H1 (cell line): ENCODE measurements around the gene C16orf95. TPM values are rescaled to one million over a fixed set of nuclear protein-coding genes. Genes with fewer than 3 reads are reported as not detected.

Experiments used
- CTCF ChIA-PET: fragments of 300-600 bp; sonication (Branson Sonifier 250); formaldehyde crosslinking; loops from one replicate; lab custom pipeline; 2021; ENCODE audit not compliant: partially characterized antibody; lab: Charles Lee
- POLR2A ChIA-PET: fragments of 300-600 bp; sonication (Branson Sonifier 250); formaldehyde crosslinking; loops from one replicate; lab custom pipeline; 2021; ENCODE audit warnings: inconsistent platforms; ENCODE audit not compliant: partially characterized antibody; lab: Charles Lee
- DNase-seq, 2 experiments: peaks; one replicate each; pipeline versions ENCODE4 v3.0.0 to v3.0.0-alpha.2; 2010 to 2022; ENCODE audit warnings: low spot score in 2 of 2, low read depth in 1 of 2, mixed read lengths in 1 of 2
- FAIRE-seq: peaks from 2 replicates; lab custom pipeline; 2011; peaks lifted over from hg19 to GRCh38; lab: Jason Lieb, UNC
- H2AFZ ChIP-seq: 2 replicates; pipeline ENCODE4 v1.8.1; 2012; ENCODE audit warnings: low read length, inconsistent platforms
- H2AK5ac ChIP-seq: 2 replicates; pipeline ENCODE4 v1.6.1; 2013; ENCODE audit warnings: low read depth, low read length
- H2BK120ac ChIP-seq: replicated peaks from 2 replicates; pipeline ENCODE3; 2013; ENCODE audit warnings: low read depth, low read length, inconsistent platforms
- H2BK12ac ChIP-seq: 2 replicates; pipeline ENCODE4 v1.6.1; 2013; ENCODE audit warnings: low read depth, low read length
- H2BK15ac ChIP-seq: 2 replicates; pipeline ENCODE4 v1.6.1; 2013; ENCODE audit warnings: low read length
- H2BK20ac ChIP-seq: 2 replicates; pipeline ENCODE4 v1.6.1; 2013; ENCODE audit warnings: low read length
- H2BK5ac ChIP-seq: 2 replicates; pipeline ENCODE4 v1.6.1; 2013; ENCODE audit warnings: low read depth, low read length
- H3K14ac ChIP-seq: 2 replicates; pipeline ENCODE4 v1.6.1; 2013; ENCODE audit warnings: inconsistent platforms; ENCODE audit not compliant: insufficient read length
- H3K18ac ChIP-seq: 2 replicates; pipeline ENCODE4 v1.6.1; 2013; ENCODE audit warnings: low read length; ENCODE audit errors: extremely low read depth
- H3K23ac ChIP-seq: 2 replicates; pipeline ENCODE4 v1.6.1; 2013; ENCODE audit warnings: inconsistent platforms; ENCODE audit not compliant: insufficient read length
- H3K23me2 ChIP-seq: 2 replicates; pipeline ENCODE4 v1.6.1; 2013; ENCODE audit warnings: low read depth, low read length
- H3K27ac ChIP-seq: 2 replicates; pipeline ENCODE4 v1.6.1; 2011; ENCODE audit warnings: low read depth, low read length, inconsistent platforms
- H3K27me3 ChIP-seq, 4 experiments: replicated peaks in 1 of 4; 1 replicate in 1 of 4; 2 replicates in 3 of 4; pipeline versions ENCODE4 v1.6.1 to v1.8.1; 2011 to 2013; ENCODE audit warnings: low read length in 3 of 4, mild to moderate bottlenecking in 3 of 4, inconsistent platforms in 2 of 4, mixed read lengths in 2 of 4, moderate library complexity in 1 of 4; ENCODE audit not compliant: control insufficient read depth in 3 of 4, insufficient read depth in 3 of 4; ENCODE audit errors: extremely low read depth in 1 of 4
- H3K36me3 ChIP-seq, 4 experiments: 2 replicates each; pipeline versions ENCODE4 v1.6.1 to v1.8.1; 2011 to 2013; ENCODE audit warnings: mild to moderate bottlenecking in 4 of 4, low read length in 3 of 4, moderate library complexity in 2 of 4, control low read depth in 1 of 4, inconsistent platforms in 1 of 4; ENCODE audit not compliant: insufficient read depth in 4 of 4, control insufficient read depth in 2 of 4
- H3K4ac ChIP-seq: replicated peaks from 2 replicates; pipeline ENCODE3; 2013; ENCODE audit warnings: low read length, low read depth, mixed read lengths, inconsistent platforms; ENCODE audit not compliant: insufficient read length
- H3K4me1 ChIP-seq, 4 experiments: replicated peaks in 1 of 4; 1 replicate in 1 of 4; 2 replicates in 3 of 4; pipeline versions ENCODE4 v1.6.1 to v1.8.1; 2011 to 2013; ENCODE audit warnings: low read length in 3 of 4, inconsistent platforms in 2 of 4, mixed read lengths in 1 of 4; ENCODE audit not compliant: insufficient read depth in 4 of 4, control insufficient read depth in 3 of 4
- H3K4me2 ChIP-seq, 2 experiments: 2 replicates each; pipeline versions ENCODE4 v1.6.1 to v1.8.1; 2011 to 2013; ENCODE audit warnings: low read depth in 2 of 2, low read length in 2 of 2, control low read depth in 1 of 2, inconsistent platforms in 1 of 2, mild to moderate bottlenecking in 1 of 2; ENCODE audit not compliant: insufficient read depth in 1 of 2
- H3K4me3 ChIP-seq, 4 experiments: fragments of 200-600, 300-600 bp in 1 of 4; sonication (generic), shearing (Covaris generic), sonication (Bioruptor Twin) in 1 of 4; 2 replicates each; pipeline versions ENCODE4 v1.5.1 to v1.8.1; 2011 to 2016; ENCODE audit warnings: low read length in 4 of 4, low read depth in 3 of 4, control low read depth in 2 of 4, inconsistent platforms in 2 of 4, mild to moderate bottlenecking in 2 of 4, mixed read lengths in 1 of 4, moderate library complexity in 1 of 4; ENCODE audit not compliant: insufficient read depth in 2 of 4; ENCODE audit errors: extremely low read depth in 1 of 4
- H3K56ac ChIP-seq: replicated peaks from 2 replicates; pipeline ENCODE3; 2013; ENCODE audit warnings: low read depth, mild to moderate bottlenecking, mixed read lengths, low read length, inconsistent platforms; ENCODE audit not compliant: insufficient read length
- H3K79me1 ChIP-seq: 2 replicates; pipeline ENCODE4 v1.6.1; 2013; ENCODE audit warnings: low read depth, low read length, control low read depth
- H3K79me2 ChIP-seq, 2 experiments: 2 replicates each; pipeline versions ENCODE4 v1.6.1 to v1.8.1; 2012 to 2013; ENCODE audit warnings: low read length in 2 of 2, mild to moderate bottlenecking in 2 of 2, inconsistent platforms in 1 of 2; ENCODE audit not compliant: insufficient read depth in 2 of 2, control insufficient read depth in 1 of 2
- H3K9ac ChIP-seq, 4 experiments: replicated peaks in 1 of 4; 1 replicate in 1 of 4; 2 replicates in 3 of 4; pipeline versions ENCODE4 v1.6.1 to v1.8.1; 2011 to 2013; ENCODE audit warnings: low read depth in 3 of 4, low read length in 3 of 4, control low read depth in 2 of 4, mild to moderate bottlenecking in 2 of 4, moderate library complexity in 2 of 4, inconsistent platforms in 1 of 4; ENCODE audit errors: extremely low read depth in 1 of 4
- H3K9me3 ChIP-seq, 2 experiments: 2 replicates each; pipeline versions ENCODE4 v1.6.1 to v1.8.1; 2012 to 2013; ENCODE audit warnings: mild to moderate bottlenecking in 2 of 2, moderate library complexity in 2 of 2, control low read depth in 1 of 2, inconsistent platforms in 1 of 2, low read depth in 1 of 2, low read length in 1 of 2, mixed read lengths in 1 of 2; ENCODE audit not compliant: insufficient read depth in 2 of 2
- H4K20me1 ChIP-seq, 2 experiments: replicated peaks in 1 of 2; 2 replicates each; pipeline versions ENCODE3 to v1.8.1; 2011 to 2013; ENCODE audit warnings: inconsistent platforms in 2 of 2, low read length in 2 of 2, mild to moderate bottlenecking in 1 of 2; ENCODE audit not compliant: insufficient read depth in 2 of 2, control insufficient read depth in 1 of 2
- H4K5ac ChIP-seq: 2 replicates; pipeline ENCODE4 v1.6.1; 2013; ENCODE audit warnings: low read length, low read depth, mixed read lengths, inconsistent platforms; ENCODE audit not compliant: insufficient read length
- H4K8ac ChIP-seq: 2 replicates; pipeline ENCODE4 v1.8.0; 2013; ENCODE audit warnings: mild to moderate bottlenecking, moderate library complexity, low read length, inconsistent platforms; ENCODE audit not compliant: insufficient read depth; ENCODE audit errors: extremely low read depth
- H4K91ac ChIP-seq: replicated peaks from 2 replicates; pipeline ENCODE3; 2013; ENCODE audit warnings: low read length, mixed read lengths, inconsistent platforms; ENCODE audit not compliant: insufficient read length
- ASH2L ChIP-seq: fragments of 200-600, 300-600 bp; sonication (generic); IDR thresholded peaks from one replicate; pipeline ENCODE4 v1.7.1; 2017; ENCODE audit warnings: low read length
- CBX8 ChIP-seq: fragments of 300-800, 300-1000 bp; sonication (generic); IDR thresholded peaks from 2 replicates; pipeline ENCODE4 v1.7.1; 2016; ENCODE audit warnings: low read depth, low read length, borderline replicate concordance
- CREB1 ChIP-seq: IDR thresholded peaks from 2 replicates; pipeline ENCODE4 v1.6.1; 2012; ENCODE audit warnings: inconsistent platforms
- CTBP2 ChIP-seq: IDR thresholded peaks from 2 replicates; pipeline ENCODE4 v1.7.0; 2011; ENCODE audit warnings: borderline replicate concordance, mild to moderate bottlenecking, moderate library complexity, mixed read lengths, low read length; ENCODE audit not compliant: insufficient read depth, insufficient read length
- GABPA ChIP-seq: IDR thresholded peaks from 2 replicates; pipeline ENCODE4 v1.6.1; 2011; ENCODE audit warnings: mild to moderate bottlenecking, low read length, moderate library complexity, borderline replicate concordance; ENCODE audit not compliant: insufficient read depth
- MAFK ChIP-seq: IDR thresholded peaks from 2 replicates; pipeline ENCODE4 v1.6.1; 2012; ENCODE audit warnings: low read depth, mild to moderate bottlenecking, improper control_type of control experiment, low read length
- RAD21 ChIP-seq, 2 experiments: IDR thresholded peaks in 1 of 2; conservative IDR thresholded peaks in 1 of 2; 2 replicates each; pipeline ENCODE4 v1.6.1; 2011; ENCODE audit warnings: low read depth in 2 of 2, low read length in 2 of 2, improper control_type of control experiment in 1 of 2, inconsistent platforms in 1 of 2, mild to moderate bottlenecking in 1 of 2, moderate library complexity in 1 of 2
- SIN3A ChIP-seq, 2 experiments: IDR thresholded peaks in 1 of 2; conservative IDR thresholded peaks in 1 of 2; 2 replicates each; pipeline ENCODE4 v1.6.1; 2011 to 2012; ENCODE audit warnings: low read length in 2 of 2, improper control_type of control experiment in 1 of 2, low read depth in 1 of 2, mild to moderate bottlenecking in 1 of 2
- SRF ChIP-seq: IDR thresholded peaks from 2 replicates; pipeline ENCODE4 v1.6.1; 2011; ENCODE audit warnings: mild to moderate bottlenecking, low read depth, low read length, moderate library complexity
- SUZ12 ChIP-seq: fragments of 200-600 bp; sonication (generic); IDR thresholded peaks from 2 replicates; pipeline ENCODE4 v1.6.1; 2012; ENCODE audit warnings: mild to moderate bottlenecking, inconsistent platforms, low read length, moderate library complexity, mixed read lengths
- TAF1 ChIP-seq: IDR thresholded peaks from 2 replicates; pipeline ENCODE4 v1.6.1; 2011; ENCODE audit warnings: mild to moderate bottlenecking, low read depth, low read length
- TAF7 ChIP-seq: optimal IDR thresholded peaks from 2 replicates; pipeline ENCODE3; 2011; ENCODE audit warnings: low read depth, mild to moderate bottlenecking, inconsistent platforms, low read length, moderate library complexity, borderline replicate concordance
- TBP ChIP-seq: IDR thresholded peaks from 2 replicates; pipeline ENCODE4 v1.6.1; 2011; ENCODE audit warnings: low read depth, low read length, improper control_type of control experiment
- YY1 ChIP-seq: IDR thresholded peaks from 2 replicates; pipeline ENCODE4 v1.6.1; 2011; ENCODE audit warnings: low read depth, mild to moderate bottlenecking, low read length
- WGBS, 2 experiments: shearing (Covaris generic) in 1 of 2; methylation state at CpG; one replicate each; pipeline versions ENCODE4 v1.1.6 to v1.1.7; 2013 to 2015; ENCODE audit warnings: low lambda C conversion rate in 2 of 2, mixed read lengths in 2 of 2, inconsistent platforms in 1 of 2, low coverage in 1 of 2, missing lambda C conversion rate in 1 of 2; ENCODE audit not compliant: insufficient replicate concordance in 2 of 2, insufficient coverage in 1 of 2, insufficient read length in 1 of 2; ENCODE audit errors: extremely low coverage in 1 of 2, missing lambda C conversion rate in 1 of 2; 5-methylcytosine and 5-hydroxymethylcytosine counted together
- polyA plus RNA-seq, 7 experiments: library from polyadenylated mRNA; depleted of rRNA in 3 of 7; stranded (reverse) in 5 of 7; unstranded in 2 of 7; fragments of >200 nt in 5 of 7; fragments of 200-250 nt in 2 of 7; gene quantifications; 1 replicate in 5 of 7; 2 replicates in 1 of 7; 4 replicates in 1 of 7; pipeline versions ENCODE4 v1.2.1 to v1.2.3, GENCODE V29; 2011 to 2013; ENCODE audit warnings: missing spikeins in 2 of 7, mixed read lengths in 2 of 7
- total RNA-seq: library from RNA; stranded (reverse); fragmentation: NEBNext Ultra II Directional; extraction: Animal tissue kit (Norgen Biotek cat#: 25700); gene quantifications from 2 replicates; pipeline ENCODE4 v1.2.1, GENCODE V29; 2021

C16orf95 gene
- total and polyA plus RNA-seq, 2 of the 8 experiments (the other 6 are each of a cell fraction or from before 2014, with no cell fraction given): 5.0 to 5.4 TPM

DNA sequence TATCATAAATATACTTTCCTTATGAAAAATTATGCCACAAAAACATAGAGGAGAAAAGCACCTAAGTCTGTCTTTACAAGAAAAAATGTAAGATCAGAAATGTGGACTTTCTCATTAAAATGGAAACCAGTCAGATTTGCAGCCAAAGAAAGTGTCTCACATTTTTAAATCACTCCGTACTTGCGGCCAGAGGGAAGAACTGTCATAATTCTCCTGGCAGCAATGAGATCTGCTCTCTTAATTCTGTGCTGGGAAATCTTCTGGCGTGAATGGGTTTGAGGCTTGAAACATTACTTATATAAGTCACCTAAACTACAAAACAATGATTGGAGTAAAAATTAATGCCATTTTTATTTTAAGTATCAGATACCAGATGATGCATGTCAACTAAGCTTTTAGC is 10.7 kb downstream of the C16orf95 start:
- peaks cover 0 to 2% of the 10 kb centered on the region in 2 experiments for H4K20me1 ChIP-seq
- ChIA-PET CTCF (interaction anchor here (1.1 to 1.3 kb wide), 2 partner anchors 9 to 11 kb away, joined by 3 to 5 read pairs; no protein-coding TSS in a partner anchor), POLR2A (no interaction called here)
- H2BK120ac ChIP-seq: no peak overlapping the region
- no peak overlapping the region for H2BK15ac ChIP-seq
- no peak overlapping the region for H3K14ac ChIP-seq
- H3K56ac ChIP-seq: no peak overlapping the region
- no peak overlapping the region for H3K4me3 ChIP-seq
- no peak overlapping the region for H4K91ac ChIP-seq
- no peak overlapping the region for H4K8ac ChIP-seq
- H2AK5ac ChIP-seq: no peak overlapping the region
- no peak overlapping the region for H2AFZ ChIP-seq
- H3K36me3 ChIP-seq: 0 out of 8 replicates have a peak, but pooled peaks cover 0 to 2% (median 0%) of the 10 kb centered on the region in 4 experiments
- no peaks in the 10 kb centered on the region for H3K27me3 ChIP-seq
- no peak overlapping the region for H2BK12ac ChIP-seq
- H3K4ac ChIP-seq: no peak overlapping the region
- H3K79me2 ChIP-seq: no peaks in the 10 kb centered on the region
- no peak overlapping the region for H3K23ac ChIP-seq
- H3K9me3 ChIP-seq: peaks cover 0 to 5% of the 10 kb centered on the region in 2 experiments; a peak in 1 of 4 replicates
- FAIRE-seq: no peak
- H3K4me1 ChIP-seq: peaks cover 0 to 6% (median 0%) of the 10 kb centered on the region in 4 experiments; a peak in 1 of 7 replicates
- DNase-seq: no peak
- no peak overlapping the region for H2BK20ac ChIP-seq
- no peak overlapping the region for H3K4me2 ChIP-seq
- WGBS, 2 experiments: 95% methylated on average over 3 of the region's 3 CpGs; no CpG with 5 or more reads in 1 of the 2 experiments
- no peak overlapping the region for H2BK5ac ChIP-seq
- no peak overlapping the region for H3K9ac ChIP-seq
- no peaks in the 10 kb centered on the region for H3K79me1 ChIP-seq
- H3K27ac ChIP-seq: no peak overlapping the region
- no peaks in the 10 kb centered on the region for H3K23me2 ChIP-seq
- no peak overlapping the region for H3K18ac ChIP-seq
- H4K5ac ChIP-seq: no peak overlapping the region
- no peak for TF ChIP-seq RAD21 (IDR thresholded peaks at IDR 0.05 in 1 of 2, conservative IDR thresholded peaks at IDR 0.05 in 1 of 2; ENCODE audit: low read depth in 2 of 2, low read length in 2 of 2)
- TF ChIP-seq CREB1: no peak
- no peak for TF ChIP-seq TBP
- TF ChIP-seq CBX8: no peak
- no peak for TF ChIP-seq SUZ12
- no peak for TF ChIP-seq TAF7
- TF ChIP-seq TAF1: no peak
- no peak for TF ChIP-seq ASH2L
- TF ChIP-seq YY1: no peak
- no peak for TF ChIP-seq GABPA
- TF ChIP-seq SIN3A (conservative IDR thresholded peaks at IDR 0.05 in 1 of 2, IDR thresholded peaks at IDR 0.05 in 1 of 2; ENCODE audit: low read depth in 1 of 2, low read length in 2 of 2): no peak
- TF ChIP-seq CTBP2: no peak
- no peak for TF ChIP-seq SRF
- TF ChIP-seq MAFK: no peak
